HG03103 (cell line): ENCODE data around the gene CHRNA7.
"Not testable (repeated sequence)": the region's sequence is repeated elsewhere in the genome, so short reads cannot be mapped to it uniquely, and the experiment has no call there.

Experiments
- ATAC-seq: cut with Tn5 transposase; IDR thresholded peaks from one replicate; pipeline ENCODE4 v1.9.1; 2021; ENCODE audit warnings: low read depth; ENCODE audit not compliant: unreplicated experiment

The CHRNA7 gene

DNA sequence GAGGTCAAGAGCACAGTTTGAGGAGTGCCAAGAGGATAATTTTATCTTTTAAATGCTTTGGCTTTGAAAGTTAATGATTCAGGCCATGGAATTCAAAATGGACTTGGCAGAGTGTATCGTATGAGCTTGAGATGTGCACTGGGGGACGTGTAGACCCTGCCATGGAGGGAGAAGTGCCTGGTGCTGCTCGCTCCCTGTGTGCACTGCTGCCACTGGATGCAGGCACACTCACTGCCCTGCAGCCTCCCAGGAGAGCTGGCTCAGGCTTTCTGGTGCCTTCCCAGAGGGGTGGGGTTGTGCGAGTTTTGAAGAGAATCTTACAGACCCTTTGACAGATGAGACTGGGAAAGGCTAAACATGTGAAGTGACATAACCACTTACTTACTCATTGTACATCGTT lies 135.5 kb downstream of the CHRNA7 start:
- not testable (repeated sequence) for ATAC-seq

DNA sequence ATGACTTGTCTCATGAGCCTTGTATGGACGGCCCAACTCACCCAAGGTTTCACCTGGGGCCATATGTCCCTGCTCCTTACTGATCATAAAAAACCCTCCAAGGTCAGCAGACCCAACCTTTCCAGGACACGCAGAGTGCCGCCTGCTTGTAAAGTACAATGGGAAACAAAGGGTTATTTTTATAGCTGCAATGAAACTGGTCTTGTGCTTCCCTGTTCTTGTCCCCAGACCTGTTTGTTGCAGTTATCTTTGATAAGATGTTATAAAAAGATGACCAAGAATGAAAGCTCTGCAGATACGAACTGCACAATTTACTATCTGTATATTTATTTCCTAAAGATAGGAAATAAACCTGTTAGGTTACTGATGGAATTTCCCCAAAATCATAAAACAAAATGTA lies 136.0 kb downstream of the CHRNA7 start:
- ATAC-seq, result not testable (repeated sequence)

DNA sequence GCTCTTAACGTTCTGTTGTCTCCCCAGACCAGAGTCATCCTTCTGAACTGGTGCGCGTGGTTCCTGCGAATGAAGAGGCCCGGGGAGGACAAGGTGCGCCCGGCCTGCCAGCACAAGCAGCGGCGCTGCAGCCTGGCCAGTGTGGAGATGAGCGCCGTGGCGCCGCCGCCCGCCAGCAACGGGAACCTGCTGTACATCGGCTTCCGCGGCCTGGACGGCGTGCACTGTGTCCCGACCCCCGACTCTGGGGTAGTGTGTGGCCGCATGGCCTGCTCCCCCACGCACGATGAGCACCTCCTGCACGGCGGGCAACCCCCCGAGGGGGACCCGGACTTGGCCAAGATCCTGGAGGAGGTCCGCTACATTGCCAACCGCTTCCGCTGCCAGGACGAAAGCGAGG lies 137.6 kb downstream of the CHRNA7 start:
- ATAC-seq, result not testable (repeated sequence)

DNA sequence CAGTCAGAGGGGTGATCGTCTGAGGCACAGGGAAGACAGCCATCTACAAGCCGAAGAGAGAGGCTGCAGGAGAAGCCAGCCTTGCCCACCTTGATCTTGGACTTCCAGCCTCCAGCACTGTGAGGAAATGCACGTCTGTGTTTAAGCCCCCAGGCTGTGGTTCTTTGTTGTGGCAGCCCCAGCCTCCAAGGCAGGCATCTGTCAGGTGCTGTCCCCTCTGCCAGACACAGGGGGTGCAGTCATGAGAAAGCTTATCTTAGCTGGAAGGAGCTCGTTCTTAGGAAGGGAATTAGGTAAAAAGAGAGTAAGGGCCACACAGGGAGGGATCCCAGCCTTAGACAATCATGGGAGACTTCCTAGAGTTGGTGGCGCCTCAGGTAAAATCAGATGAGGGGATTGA lies 150.3 kb downstream of the CHRNA7 start:
- not testable (repeated sequence) for ATAC-seq

DNA sequence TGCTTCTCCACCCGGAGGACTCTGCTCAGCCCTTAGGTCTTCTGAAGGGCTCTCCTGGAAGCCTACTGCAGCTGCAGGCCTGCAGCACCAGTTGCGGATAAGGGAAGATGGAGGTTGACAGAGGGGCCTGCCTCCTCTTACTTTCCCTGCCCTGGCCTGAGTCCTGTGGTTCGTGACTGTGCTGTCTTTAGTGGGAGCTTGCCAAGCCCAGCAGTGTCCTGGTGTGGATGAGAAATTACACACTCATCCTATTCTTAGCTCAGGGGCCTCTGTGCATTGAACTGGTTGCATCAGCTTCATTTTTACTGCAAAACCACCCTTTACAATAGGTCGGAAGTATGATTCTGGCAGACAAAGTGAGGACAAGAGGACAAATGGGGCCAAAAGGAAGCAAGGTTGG lies 163.5 kb downstream of the CHRNA7 start:
- ATAC-seq, result not testable (repeated sequence)

DNA sequence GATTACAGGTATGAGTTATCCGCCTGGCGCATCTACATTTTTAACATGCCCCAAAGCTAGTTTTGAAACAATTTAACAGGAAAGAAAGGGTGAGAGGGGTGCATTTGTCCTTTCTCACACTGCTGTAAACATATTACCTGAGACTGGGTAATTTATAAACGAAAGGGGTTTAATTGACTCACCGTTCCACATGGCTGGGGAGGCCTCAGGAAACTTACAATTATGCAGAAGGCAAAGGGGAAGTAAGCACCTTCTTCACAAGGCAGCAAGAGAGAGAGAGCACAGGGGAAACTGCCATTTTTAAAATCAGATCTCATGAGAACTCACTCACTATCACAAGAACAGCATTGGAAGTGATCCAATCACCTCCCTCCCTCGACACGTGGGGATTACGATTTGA lies 165.9 kb downstream of the CHRNA7 start:
- ATAC-seq, result not testable (repeated sequence)

DNA sequence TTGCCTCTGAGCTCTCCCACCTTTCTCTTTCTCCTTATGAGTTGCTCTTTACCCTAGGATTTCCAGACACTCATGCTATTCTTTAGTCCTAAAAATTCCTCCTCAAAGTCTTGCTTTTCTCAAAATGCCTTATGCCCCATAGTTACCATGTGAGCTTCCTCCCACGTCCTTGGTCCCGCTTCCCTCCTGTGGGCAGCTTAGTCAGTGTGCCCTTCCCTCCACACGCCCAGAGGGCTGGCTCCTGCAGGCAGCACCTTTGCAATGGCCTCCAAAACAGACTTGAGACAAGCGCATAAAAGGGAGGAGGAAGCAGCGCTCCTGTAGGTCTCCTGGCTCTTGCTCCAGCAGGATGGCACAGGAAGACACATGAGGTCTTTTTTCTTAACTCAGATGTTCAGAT lies 168.6 kb downstream of the CHRNA7 start:
- ATAC-seq, result not testable (repeated sequence)

DNA sequence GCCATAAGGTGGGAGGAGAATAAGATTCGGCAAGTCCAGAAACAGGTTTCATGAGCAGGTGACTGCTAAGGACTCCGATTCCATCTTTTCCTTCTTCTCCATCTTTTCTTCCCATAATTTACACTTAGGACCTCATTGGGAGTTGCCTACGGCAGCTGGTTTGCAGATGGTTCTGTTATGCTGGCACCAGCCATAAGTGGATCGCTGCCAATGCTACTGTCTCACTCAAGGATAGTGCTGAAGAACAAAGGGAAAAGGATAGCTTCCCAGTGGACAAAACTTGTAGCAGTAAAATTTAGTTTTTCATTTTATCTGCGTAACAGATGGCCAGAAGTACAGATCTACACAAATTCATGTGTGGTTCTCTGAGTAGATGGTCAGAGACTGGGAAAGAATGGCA lies 178.8 kb downstream of the CHRNA7 start:
- not testable (repeated sequence) for ATAC-seq

DNA sequence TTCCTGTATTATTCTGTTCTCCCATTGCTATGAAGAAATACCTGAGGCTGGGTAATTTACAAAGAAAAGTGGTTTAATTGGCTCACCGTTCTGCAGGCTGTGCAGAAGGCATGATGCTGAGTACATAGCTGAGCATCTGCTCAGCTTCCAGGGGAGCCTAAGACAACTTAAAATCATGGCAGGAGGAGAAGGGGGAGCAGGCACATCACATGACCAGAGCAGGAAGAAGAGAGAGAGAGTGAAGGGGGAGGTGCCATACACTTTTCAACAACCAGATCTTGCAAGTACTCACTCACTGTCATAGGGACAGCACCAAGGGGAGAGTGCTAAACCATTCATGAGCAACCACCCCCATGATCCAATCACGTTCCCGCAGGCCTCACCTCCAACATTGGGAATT lies 188.4 kb downstream of the CHRNA7 start:
- ATAC-seq, result no peak
